Embryonic facial prominence (tissue), 1 donor: Measurements from ENCODE around the gene AFMID.
"Not testable (repeated sequence)": the region's sequence is repeated elsewhere in the genome, so short reads cannot be mapped to it uniquely, and the experiment has no call there.

ENCODE experiments used
- DNase-seq: peaks from one replicate; pipeline ENCODE4 v3.0.0-alpha.2; 2016; ENCODE audit errors: extremely low spot score

The AFMID gene

GRCh38 chr17:78223765-78224164 is 36.6 kb downstream of the AFMID start:
- DNase-seq, result no peak

GRCh38 chr17:78224231-78225087 is 37.3 kb downstream of the AFMID start:
- DNase-seq, result no peak

DNA sequence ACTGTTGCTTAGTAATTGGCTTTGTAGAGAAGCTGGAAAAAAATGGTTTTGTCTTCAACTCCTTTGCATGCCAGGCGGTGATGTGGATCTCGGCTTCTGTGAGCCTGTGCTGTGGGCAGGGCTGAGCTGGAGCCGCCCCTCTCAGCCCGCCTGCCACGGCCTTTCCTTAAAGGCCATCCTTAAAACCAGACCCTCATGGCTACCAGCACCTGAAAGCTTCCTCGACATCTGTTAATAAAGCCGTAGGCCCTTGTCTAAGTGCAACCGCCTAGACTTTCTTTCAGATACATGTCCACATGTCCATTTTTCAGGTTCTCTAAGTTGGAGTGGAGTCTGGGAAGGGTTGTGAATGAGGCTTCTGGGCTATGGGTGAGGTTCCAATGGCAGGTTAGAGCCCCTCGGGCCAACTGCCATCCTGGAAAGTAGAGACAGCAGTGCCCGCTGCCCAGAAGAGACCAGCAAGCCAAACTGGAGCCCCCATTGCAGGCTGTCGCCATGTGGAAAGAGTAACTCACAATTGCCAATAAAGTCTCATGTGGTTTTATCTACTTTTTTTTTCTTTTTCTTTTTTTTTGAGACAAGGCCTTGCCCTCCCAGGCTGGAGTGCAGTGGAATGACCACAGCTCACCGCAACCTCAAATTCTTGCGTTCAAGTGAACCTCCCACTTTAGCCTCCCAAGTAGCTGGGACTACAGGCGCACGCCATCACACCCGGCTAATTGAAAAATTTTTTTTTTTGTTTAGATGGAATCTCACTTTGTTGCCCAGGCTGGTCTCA is 38.1 kb downstream of the AFMID start:
- no peak for DNase-seq

DNA sequence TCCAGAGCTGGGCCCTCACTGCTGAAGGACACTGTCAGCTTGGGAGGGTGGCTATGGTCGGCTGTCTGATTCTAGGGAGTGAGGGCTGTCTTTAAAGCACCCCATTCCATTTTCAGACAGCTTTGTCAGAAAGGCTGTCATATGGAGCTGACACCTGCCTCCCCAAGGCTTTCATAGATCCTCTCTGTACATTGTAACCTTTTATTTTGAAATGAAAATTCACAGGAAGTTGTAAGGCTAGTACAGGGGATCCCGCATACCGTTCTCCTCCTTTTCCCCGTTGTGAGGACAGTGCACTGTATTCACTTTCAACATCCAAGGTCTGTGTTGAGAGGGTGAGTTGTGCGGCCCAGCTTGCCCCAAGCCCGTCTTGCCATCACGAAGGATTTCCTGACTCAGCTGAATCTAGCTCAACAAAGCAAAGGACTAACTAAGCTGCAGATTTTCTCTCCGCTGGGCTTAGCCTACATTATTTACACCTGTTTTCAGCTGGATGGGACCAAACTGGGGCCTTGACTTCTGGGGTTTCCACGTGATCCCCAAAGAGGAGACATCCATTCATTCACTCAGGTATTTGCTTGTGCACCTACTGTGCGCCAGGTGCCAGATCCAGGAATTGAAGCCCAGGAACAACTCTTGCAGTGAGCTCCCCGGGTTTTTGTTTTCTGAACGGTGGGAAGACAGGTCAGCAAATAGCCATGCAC is 39.0 kb downstream of the AFMID start:
- no peak for DNase-seq

GRCh38 chr17:78226759-78227454 is 39.7 kb downstream of the AFMID start:
- DNase-seq, result no peak

GRCh38 chr17:78227455-78227916 is 40.3 kb downstream of the AFMID start:
- no peak for DNase-seq

DNA sequence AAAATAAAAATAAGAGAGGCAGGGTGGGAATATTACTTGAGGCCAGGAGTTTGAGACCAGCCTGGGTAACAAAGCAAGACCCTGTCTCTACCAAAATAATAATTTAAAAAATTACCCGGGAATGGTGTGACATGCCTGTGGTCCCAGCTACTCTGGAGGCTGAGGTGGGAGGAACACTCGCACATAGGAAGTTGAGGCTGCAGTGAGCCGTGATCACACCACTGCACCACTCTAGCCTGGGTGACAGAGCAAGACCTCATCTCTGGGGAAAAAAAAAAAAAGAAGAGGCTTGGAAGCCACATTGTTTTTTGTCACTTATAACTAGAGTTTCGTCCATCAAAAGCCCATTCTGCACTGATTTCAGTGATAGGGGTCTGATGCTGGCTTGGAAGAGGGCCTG is 41.0 kb downstream of the AFMID start:
- DNase-seq, result no peak

DNA sequence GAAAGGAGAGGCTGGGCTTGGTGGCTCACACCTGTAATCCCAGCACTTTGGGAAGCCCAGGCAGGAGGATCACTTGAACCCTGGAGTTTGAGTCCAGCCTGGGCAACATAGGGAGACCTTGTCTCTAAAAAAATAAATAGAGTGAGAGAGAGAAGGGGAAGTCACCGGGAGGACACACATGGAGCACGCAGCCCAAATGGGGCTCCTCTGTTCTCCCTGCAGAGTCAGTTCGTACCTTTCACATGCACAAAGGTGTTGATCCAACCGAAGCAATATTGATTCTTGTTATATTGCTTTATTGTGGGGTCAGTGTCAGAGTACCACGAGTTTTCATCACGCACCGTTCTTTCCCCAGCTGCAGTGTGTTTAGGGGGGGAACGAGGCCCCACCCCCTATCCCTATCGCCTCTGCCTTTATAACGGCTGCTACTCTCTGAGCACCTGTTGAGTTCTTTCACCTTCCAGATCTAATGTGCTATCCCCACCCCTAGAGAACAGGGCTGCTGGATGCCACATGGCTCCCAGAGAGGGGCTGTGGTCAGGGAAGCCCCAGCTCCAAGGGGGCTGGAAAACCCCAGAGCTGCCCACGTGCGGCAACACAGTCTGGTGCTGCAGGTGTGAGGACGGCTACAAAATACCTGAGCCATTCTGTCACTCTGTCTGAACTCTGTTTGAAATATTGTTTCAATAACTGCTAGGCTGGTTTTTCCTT is 43.2 kb downstream of the AFMID start:
- no peak for DNase-seq

DNA sequence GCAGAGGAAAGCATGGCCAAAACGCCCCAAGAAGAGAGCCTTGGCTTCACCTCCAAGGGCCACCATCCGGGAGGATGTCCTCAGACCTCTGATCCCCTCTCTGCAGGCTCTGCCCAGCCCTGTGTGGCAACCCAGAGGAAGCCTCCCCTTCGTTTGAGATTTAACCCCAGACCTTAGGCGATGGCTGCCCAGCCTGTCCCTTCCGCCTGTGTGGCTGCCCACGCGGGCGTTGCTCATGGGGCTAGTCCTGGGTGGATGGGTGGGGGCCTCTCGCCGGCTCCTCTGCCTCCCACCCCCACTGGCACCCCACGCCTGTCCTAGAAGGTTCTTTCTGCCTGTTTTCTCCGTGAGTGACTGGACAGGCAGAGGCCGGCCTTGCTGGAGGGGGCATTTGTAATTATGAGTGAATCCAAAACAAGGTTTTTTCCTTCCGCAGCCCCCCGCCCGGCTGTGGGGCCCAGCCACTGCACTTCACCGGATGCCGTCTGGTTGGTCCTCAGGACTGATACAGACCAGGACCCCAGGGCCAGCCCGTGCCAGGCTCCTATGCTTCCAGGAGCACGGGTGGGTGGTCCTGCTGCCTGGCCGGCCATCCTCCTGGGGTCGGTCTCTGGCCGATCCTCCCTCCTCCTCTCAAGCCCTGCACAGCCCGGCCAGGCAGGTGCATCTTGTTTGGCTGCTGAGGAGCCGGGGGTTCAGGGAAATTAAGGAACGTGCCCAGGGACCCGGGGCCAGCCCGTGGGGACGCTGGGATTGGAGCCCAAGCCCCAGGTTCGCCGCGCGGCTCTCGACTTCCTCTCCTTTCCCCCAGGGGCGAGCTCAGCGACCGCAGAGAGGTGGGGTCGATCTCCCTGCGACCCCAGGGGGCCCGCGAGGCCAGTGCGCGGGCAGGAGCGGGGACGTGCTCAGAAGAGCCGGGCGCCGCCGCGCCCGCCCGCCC is 44.1 kb downstream of the AFMID start, which contains the start of gene TMEM235:
TSS of gene TMEM235 (plus strand) at position 636 of the 940 bp plus-strand sequence. CDS start 393 bp downstream, outside the sequence.
- no peak for DNase-seq

DNA sequence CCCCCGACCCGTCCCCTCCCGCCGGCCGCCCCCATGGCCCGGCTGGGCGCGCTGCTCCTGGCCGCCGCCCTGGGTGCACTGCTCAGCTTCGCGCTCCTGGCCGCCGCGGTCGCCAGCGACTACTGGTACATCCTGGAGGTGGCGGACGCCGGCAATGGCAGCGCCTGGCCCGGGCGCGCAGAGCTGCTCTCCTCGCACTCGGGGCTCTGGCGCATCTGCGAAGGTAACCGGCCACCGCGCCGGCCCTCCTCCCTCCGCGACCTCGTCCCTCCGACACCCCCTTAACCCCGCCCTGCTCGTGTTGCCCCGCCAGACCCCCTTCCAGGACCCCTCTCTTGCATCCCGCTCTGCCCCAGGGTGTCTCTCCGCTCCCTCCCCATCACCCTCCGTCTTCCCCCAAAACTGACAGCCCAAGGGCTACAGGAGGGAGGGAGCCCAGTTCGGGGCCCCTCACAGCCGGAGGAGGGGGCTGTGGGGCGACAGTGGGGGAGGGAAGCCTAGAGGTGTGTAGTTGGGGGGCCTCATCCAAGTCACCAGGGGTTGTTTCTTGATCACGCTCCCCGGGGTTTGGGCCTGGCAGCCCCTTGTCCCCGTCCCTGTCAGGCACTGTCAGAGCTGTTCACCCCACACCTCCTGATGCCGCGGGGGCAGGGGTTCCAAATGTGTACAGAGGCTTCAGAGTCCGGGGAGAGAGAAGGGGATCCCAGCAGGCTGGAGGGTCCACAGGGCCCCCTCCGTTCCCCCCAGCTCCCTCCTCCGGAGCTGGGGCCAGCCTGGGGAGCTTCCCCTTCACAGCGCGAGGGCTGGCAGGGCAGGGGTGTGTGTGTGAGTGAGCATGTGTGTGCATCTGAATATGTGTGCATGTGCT is 45.1 kb downstream of the AFMID start:
- DNase-seq, result no peak

- no peak for DNase-seq
Observed at GRCh38 chr17:78232859-78233173, 45.7 kb downstream of the AFMID start.

- no peak for DNase-seq
Observed at GRCh38 chr17:78233678-78234077, 46.5 kb downstream of the AFMID start.

DNA sequence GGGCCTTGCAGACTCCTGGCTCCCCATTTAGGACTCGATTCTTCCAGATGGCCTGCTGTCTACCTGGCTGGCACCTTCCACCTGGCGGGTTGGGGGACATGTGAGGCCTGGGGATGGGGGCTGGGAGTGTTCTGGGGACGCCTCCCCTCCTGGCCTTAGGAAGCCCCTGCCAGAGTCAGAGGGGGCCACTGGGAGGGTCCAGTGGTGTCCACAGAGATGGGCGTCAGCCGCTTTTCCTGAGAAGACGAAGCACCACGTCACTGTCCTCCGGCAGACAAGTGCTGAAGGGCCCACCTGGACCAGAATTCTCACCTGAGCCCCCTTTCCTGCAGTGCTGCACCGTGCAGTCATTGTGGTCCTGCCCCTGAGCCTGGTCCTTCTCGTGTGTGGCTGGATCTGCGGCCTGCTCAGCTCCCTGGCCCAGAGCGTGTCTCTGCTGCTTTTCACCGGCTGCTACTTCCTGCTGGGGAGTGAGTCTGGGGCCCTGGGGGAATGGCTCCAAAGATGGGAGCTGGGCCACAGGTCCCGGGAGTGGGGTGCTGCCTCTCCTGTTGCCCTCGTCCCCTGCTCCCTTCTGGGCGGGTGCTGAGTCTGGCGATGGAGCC is 47.2 kb downstream of the AFMID start:
- no peak for DNase-seq

DNA sequence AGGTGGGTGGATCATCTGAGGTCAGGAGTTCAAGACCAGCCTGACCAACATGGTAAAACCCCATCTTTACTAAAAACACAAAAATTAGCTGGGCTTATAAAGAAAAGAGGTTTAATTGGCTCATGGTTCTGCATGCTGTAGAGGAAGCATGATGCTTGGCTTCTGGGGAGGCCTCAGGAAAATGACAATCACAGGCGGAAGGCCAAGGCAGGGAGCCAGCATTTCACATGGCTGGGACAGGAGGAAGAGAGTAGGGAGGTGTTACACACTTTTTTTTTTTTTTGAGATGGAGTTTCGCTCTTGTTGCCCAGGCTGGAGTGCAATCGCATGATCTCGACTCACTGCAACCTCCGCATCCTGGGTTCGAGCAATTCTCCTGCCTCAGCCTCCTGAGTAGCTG is 47.9 kb downstream of the AFMID start:
- DNase-seq, result not testable (repeated sequence)

DNA sequence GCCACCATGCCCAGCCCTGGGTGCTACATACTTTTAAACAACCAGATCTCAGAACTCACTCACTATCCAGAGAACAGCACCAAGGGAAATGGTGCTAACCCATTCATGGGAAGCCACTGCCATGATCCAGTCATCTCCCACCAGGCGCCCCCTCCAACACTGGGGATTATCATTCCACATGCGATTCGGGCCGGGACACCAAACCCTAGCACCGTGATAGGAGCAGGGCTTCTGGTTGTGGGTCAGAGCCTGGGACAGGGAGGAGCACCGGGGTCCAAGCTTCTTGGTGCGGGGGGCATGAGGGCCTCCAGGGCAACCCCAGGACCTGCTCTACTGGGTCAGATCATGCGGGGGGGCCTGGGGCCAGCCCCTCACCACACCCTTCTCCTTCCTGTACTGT is 48.7 kb downstream of the AFMID start:
- DNase-seq, result no peak

GRCh38 chr17:78236362-78237127 is 49.4 kb downstream of the AFMID start:
- no peak for DNase-seq

DNA sequence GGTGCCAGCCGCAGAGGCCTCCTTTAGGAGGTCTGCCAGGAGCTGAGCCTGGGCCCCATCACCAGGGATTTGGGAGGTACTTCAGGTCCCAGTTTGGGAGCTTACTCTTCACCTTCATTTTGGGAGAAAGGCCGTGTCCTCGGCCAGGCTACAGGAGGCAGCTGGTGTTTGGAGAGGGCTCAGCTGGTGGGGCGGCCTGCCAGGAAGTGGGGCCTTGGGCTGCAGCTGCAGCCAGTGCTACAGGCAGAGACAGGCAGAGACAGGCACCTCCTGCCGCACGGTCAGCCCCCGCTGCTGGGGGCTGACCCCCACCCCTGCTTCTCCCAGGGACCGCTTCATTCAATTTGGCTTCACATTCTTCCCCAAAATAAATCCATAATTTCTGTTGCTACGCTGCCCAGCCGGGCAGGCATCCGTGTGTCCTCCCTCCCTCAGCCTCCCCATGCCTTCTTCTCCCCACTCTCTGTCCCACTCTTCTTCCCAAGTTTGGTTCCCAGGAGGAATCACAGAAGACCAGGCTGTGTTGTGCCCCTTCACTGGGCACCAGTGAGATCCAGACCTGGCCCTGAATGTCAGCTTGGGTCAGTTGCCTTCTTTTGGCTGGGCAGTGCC is 50.3 kb downstream of the AFMID start:
- no peak for DNase-seq
